Activated CD8-positive, alpha-beta memory T cell treated with anti-CD3 and anti-CD28 coated beads for 24 hours (primary cell): Measurements from ENCODE around the gene WNK1.

ENCODE experiments used
- DNase-seq: peaks from one replicate; pipeline ENCODE4 v3.0.0-alpha.2; 2020

WNK1 gene

GRCh38 chr12:958588-959123 is 206.3 kb downstream of the WNK1 start:
- DNase-seq = no peak
